Colonic mucosa (tissue), 4 donors: ENCODE measurements around the gene ZNF766. TPM values are rescaled to one million over a fixed set of nuclear protein-coding genes. Genes with fewer than 3 reads are reported as not detected.
"Not testable (repeated sequence)": the region's sequence is repeated elsewhere in the genome, so short reads cannot be mapped to it uniquely, and the experiment has no call there.

Experiments used
- DNase-seq: peaks from one replicate; pipeline ENCODE4 v3.0.0-alpha.2; 2020
- H3K27ac ChIP-seq: fragments of 200-600 bp; one replicate; pipeline ENCODE4 v1.8.0; 2021
- H3K27me3 ChIP-seq: fragments of 200-600 bp; one replicate; pipeline ENCODE4 v1.8.0; 2021
- H3K36me3 ChIP-seq: fragments of 200-600 bp; one replicate; pipeline ENCODE4 v1.8.0; 2021
- H3K4me1 ChIP-seq: fragments of 200-600 bp; one replicate; pipeline ENCODE4 v1.8.0; 2021; ENCODE audit warnings: mild to moderate bottlenecking
- H3K4me3 ChIP-seq: fragments of 200-600 bp; one replicate; pipeline ENCODE4 v1.8.0; 2021
- H3K9ac ChIP-seq, 2 donors: one replicate each; pipeline ENCODE4 v1.7.0; 2013; ENCODE audit warnings: control low read depth in 2 of 2, low read depth in 2 of 2, low read length in 2 of 2
- H3K9me3 ChIP-seq: fragments of 200-600 bp; one replicate; pipeline ENCODE4 v1.8.0; 2021
- intact Hi-C: fragments of 100-400 bp; cut with DNase I; formaldehyde crosslinking; loops from one replicate; pipeline ENCODE4 v1.14.1; 2022
- total RNA-seq, 2 donors: library from RNA; stranded (reverse); fragmentation: NEBNext Ultra II Directional in 1 of 2; extraction: Animal tissue kit (Norgen Biotek cat#: 25700) in 1 of 2; gene quantifications; one replicate each; pipeline ENCODE4 v1.2.1, GENCODE V29; 2021
- TF ChIP-seq, protein P1 (sequence below): fragments of 200-600 bp; IDR thresholded peaks from one replicate; pipeline ENCODE4 v1.8.0; 2022; ENCODE audit warnings: antibody characterized with exemption, mild to moderate bottlenecking
- donor health status: healthy.
- donor health status: DM: no; HTN: no; CAD: no.
- donor health status: DM: no; HTN: no; CAD: no.

ZNF766 gene
- total RNA-seq, 2 donors from 2014 or later, result 7.5 to 10.6 TPM

GRCh38 chr19:52248241-52248640 lies 21.1 kb upstream of the ZNF766 start:
- Histone ChIP-seq H3K9ac (no peak overlapping the region), H3K4me3 (no peak overlapping the region), H3K36me3 (no peaks in the 10 kb centered on the region), H3K27me3 (no peaks in the 10 kb centered on the region), H3K27ac (no peak overlapping the region), H3K9me3 (no peaks in the 10 kb centered on the region), H3K4me1 (no peaks in the 10 kb centered on the region)
- intact Hi-C loops, result loop anchor here (5.0 kb wide), 1 partner anchor 499 kb away; no protein-coding TSS in a partner anchor
- peak; percentile 62 for DNase-seq
- TF ChIP-seq, protein P1, sequence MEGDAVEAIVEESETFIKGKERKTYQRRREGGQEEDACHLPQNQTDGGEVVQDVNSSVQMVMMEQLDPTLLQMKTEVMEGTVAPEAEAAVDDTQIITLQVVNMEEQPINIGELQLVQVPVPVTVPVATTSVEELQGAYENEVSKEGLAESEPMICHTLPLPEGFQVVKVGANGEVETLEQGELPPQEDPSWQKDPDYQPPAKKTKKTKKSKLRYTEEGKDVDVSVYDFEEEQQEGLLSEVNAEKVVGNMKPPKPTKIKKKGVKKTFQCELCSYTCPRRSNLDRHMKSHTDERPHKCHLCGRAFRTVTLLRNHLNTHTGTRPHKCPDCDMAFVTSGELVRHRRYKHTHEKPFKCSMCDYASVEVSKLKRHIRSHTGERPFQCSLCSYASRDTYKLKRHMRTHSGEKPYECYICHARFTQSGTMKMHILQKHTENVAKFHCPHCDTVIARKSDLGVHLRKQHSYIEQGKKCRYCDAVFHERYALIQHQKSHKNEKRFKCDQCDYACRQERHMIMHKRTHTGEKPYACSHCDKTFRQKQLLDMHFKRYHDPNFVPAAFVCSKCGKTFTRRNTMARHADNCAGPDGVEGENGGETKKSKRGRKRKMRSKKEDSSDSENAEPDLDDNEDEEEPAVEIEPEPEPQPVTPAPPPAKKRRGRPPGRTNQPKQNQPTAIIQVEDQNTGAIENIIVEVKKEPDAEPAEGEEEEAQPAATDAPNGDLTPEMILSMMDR, result peak; percentile 27

DNA sequence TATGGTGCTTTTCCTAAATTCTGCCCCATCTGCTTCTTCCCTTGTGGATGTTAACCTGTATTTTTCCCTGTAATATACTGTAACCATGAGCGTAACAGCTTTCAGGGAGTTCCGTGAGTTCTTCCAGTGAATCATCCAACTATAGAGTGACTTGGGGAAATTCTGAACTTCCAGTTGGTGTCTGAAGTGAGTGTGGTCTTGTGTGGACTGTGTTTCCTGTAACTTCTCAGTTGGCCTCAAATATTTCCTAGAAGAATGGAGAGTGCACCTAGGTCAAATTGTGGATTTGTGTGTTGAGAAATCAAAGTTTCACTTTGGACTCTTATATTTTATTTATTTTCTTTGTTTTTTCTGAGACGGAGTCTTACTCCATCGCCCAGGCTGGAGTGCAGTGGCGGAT lies 11.0 kb upstream of the ZNF766 start:
- Histone ChIP-seq H3K36me3 (no peaks in the 10 kb centered on the region), H3K9me3 (no peaks in the 10 kb centered on the region), H3K9ac (no peak overlapping the region), H3K27me3 (no peaks in the 10 kb centered on the region), H3K4me1 (no peaks in the 10 kb centered on the region), H3K27ac (no peak overlapping the region), H3K4me3 (no peak overlapping the region)
- intact Hi-C loops, result no loop called here
- no peak for DNase-seq
- TF ChIP-seq, protein P1, result no peak

DNA sequence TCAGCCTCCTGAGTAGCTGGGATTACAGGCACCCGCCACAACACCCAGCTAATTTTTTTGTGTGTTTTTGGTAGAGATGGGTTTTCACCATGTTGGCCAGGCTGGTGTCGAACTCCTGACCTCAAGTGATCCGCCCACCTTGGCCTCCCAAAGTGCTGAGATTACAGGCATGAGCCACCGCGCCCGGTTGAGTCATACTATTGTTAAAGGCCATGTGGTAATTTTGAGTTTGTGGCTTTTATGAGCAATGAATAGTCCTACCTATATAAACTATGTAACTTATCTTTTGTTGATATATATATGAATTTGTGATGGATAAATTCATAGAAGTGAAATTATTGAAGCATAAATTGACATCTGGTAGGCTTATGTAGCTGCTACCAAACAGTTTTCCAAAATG lies 3.8 kb upstream of the ZNF766 start:
- H3K9ac ChIP-seq, H3K4me1 ChIP-seq, intact Hi-C loops, H3K36me3 ChIP-seq, H3K9me3 ChIP-seq, H3K27me3 ChIP-seq, DNase-seq, H3K27ac ChIP-seq, H3K4me3 ChIP-seq: not testable (repeated sequence)

DNA sequence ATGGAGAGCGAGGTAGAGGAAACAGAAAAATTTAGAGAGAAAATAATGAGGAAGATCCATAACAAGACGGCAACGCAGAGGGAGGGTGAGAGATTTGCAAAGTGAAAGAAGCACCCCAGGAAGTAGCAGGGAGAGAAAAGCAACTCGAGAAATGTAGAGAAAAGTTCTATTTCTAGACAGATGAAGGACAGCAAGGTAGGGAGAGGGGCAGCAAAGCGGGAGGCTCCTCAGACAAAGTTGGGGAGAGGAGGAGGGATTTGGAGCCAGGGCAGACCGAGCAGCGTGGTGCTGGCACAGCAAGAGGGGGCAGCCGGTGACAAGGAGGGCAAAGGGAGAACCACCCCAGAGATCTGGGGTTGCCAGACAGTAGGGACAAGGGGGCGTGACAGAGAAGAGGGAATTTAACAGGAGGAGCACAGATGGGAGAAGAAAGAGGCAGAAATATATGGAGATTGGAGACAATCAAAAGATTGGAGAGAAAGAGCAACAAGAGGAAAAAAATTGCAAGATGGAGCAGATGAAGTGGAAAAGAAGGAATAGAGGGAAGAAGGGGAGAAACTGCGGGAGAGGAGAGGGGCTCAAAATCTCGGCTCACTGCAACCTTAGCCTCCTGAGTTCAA lies 989 bp downstream of the ZNF766 start:
- TF ChIP-seq, protein P1, result no peak
- H3K9ac ChIP-seq, result peak overlapping the region; percentile 97 to 99
- H3K36me3 ChIP-seq, result no peaks in the 10 kb centered on the region
- H3K4me3 ChIP-seq, result peak overlapping the region; percentile 93
- H3K9me3 ChIP-seq, result no peaks in the 10 kb centered on the region
- DNase-seq, result no peak
- H3K27ac ChIP-seq, result peak overlapping the region; percentile 93
- H3K27me3 ChIP-seq, result no peaks in the 10 kb centered on the region
- H3K4me1 ChIP-seq, result peaks cover 3% of the 10 kb centered on the region
- intact Hi-C loops, result no loop called here

- H3K4me1 ChIP-seq, result peaks cover 3% of the 10 kb centered on the region
- H3K27me3 ChIP-seq, result no peaks in the 10 kb centered on the region
- DNase-seq, result no peak
- H3K27ac ChIP-seq, result no peak overlapping the region
- no peak overlapping the region for H3K4me3 ChIP-seq
- TF ChIP-seq, protein P1, result no peak
- H3K36me3 ChIP-seq, result no peaks in the 10 kb centered on the region
- intact Hi-C loops, result no loop called here
- H3K9ac ChIP-seq, result no peak overlapping the region
- no peaks in the 10 kb centered on the region for H3K9me3 ChIP-seq
Observed at GRCh38 chr19:52273301-52273700, 3.9 kb downstream of the ZNF766 start.

GRCh38 chr19:52274191-52274590 lies 4.8 kb downstream of the ZNF766 start:
- no peak overlapping the region for H3K9ac ChIP-seq
- no peak overlapping the region for H3K4me3 ChIP-seq
- H3K36me3 ChIP-seq, result no peaks in the 10 kb centered on the region
- intact Hi-C loops, result no loop called here
- no peak for DNase-seq
- no peaks in the 10 kb centered on the region for H3K9me3 ChIP-seq
- H3K27me3 ChIP-seq, result no peaks in the 10 kb centered on the region
- H3K4me1 ChIP-seq, result no peaks in the 10 kb centered on the region
- H3K27ac ChIP-seq, result no peak overlapping the region
- TF ChIP-seq, protein P1, result no peak
